Stomach (tissue), 9 donors: ENCODE measurements around the gene CPT1B. TPM values are rescaled to one million over a fixed set of nuclear protein-coding genes. Genes with fewer than 3 reads are reported as not detected.

Experiments
- DNase-seq, 2 donors: peaks; one replicate each; pipeline versions ENCODE4 v3.0.0 to v3.0.0-alpha.2; 2013 to 2019
- H3K27ac ChIP-seq, 5 donors: fragments of 200-600 bp in 4 of 5; sonication (generic) in 4 of 5; one replicate each; pipeline ENCODE4 v1.5.1; 2013 to 2019; ENCODE audit warnings: mild to moderate bottlenecking in 1 of 5, moderate library complexity in 1 of 5
- H3K27me3 ChIP-seq, 3 donors: fragments of 200-600 bp; sonication (generic); one replicate each; pipeline ENCODE4 v1.5.1; 2017 to 2019; ENCODE audit warnings: mixed run types in 1 of 3
- H3K36me3 ChIP-seq, 4 donors: fragments of 200-600 bp; sonication (generic); 1 replicate in 3 of 4; 2 replicates in 1 of 4; pipeline ENCODE4 v1.5.1; 2016 to 2019
- H3K4me1 ChIP-seq, 4 donors: fragments of 200-600 bp; sonication (generic); one replicate each; pipeline ENCODE4 v1.5.1; 2016 to 2019
- H3K4me3 ChIP-seq, 4 donors: fragments of 200-600 bp; sonication (generic) in 3 of 4; one replicate each; pipeline ENCODE4 v1.5.1; 2016 to 2019; ENCODE audit warnings: mild to moderate bottlenecking in 1 of 4
- H3K9me3 ChIP-seq, 4 donors: fragments of 200-600 bp; sonication (generic); one replicate each; pipeline ENCODE4 v1.5.1; 2016 to 2019
- CTCF ChIP-seq, 7 experiments: fragments of 450-650 bp in 4 of 7; fragments of 200-600 bp in 3 of 7; sonication (generic) in 3 of 7; IDR thresholded peaks; one replicate each; pipeline ENCODE4 v1.5.1; 2016 to 2019; ENCODE audit warnings: antibody characterized with exemption in 7 of 7, control low read depth in 2 of 7, mild to moderate bottlenecking in 1 of 7
- EP300 ChIP-seq: sonication (generic); formaldehyde crosslinking; IDR thresholded peaks from one replicate; pipeline ENCODE4 v1.6.1; 2017; ENCODE audit warnings: antibody characterized with exemption
- POLR2A ChIP-seq, 4 donors: fragments of 450-650 bp; IDR thresholded peaks; one replicate each; pipeline ENCODE4 v1.6.1; 2016; ENCODE audit warnings: antibody characterized with exemption in 4 of 4, control low read depth in 2 of 4, mild to moderate bottlenecking in 1 of 4, moderate library complexity in 1 of 4
- POLR2AphosphoS5 ChIP-seq, 3 donors: sonication (generic); formaldehyde crosslinking; IDR thresholded peaks; one replicate each; pipeline ENCODE4 v1.6.1; 2016; ENCODE audit warnings: antibody characterized with exemption in 3 of 3
- WGBS, 5 donors: extraction: QIAGEN DNeasy Blood & Tissue Kit in 3 of 5; methylation state at CpG; one replicate each; pipeline versions ENCODE4 v1.1.5 to v1.1.7; 2013 to 2018; 5-methylcytosine and 5-hydroxymethylcytosine counted together
- intact Hi-C: fragments of 100-400 bp; cut with DNase I; formaldehyde crosslinking; loops from one replicate; pipeline ENCODE4 v1.15.1; 2023; ENCODE audit warnings: low total_unique reads
- polyA plus RNA-seq, 3 donors: library from polyadenylated mRNA; stranded (reverse); fragments of 200-250 nt; gene quantifications; one replicate each; pipeline ENCODE4 v1.2.3, GENCODE V29; 2013
- total RNA-seq, 5 donors: library from RNA; depleted of rRNA; stranded (reverse); fragments of >200 nt; gene quantifications; one replicate each; pipeline versions ENCODE4 v1.1.0 to v1.2.3, GENCODE V29; 2014 to 2016
- donor health status: healthy with polysubstance abuse.
- donor health status: Bipolar disorder and iron deficiency.
- donor health status: healthy.

CPT1B gene
- total and polyA plus RNA-seq, 8 donors, result 6.6 to 164 (median 21.0) TPM

GRCh38 chr22:50625568-50626313 is 47.5 kb upstream of the CPT1B start:
- Histone ChIP-seq H3K27me3 (peaks cover 0 to 7% (median 0%) of the 10 kb centered on the region in 3 donors), H3K4me1 (peaks cover 38 to 54% (median 52%) of the 10 kb centered on the region in 4 donors), H3K9me3 (no peaks in the 10 kb centered on the region), H3K36me3 (peaks cover 8 to 22% (median 18%) of the 10 kb centered on the region in 4 donors), H3K27ac (no peak overlapping the region), H3K4me3 (no peak overlapping the region)
- TF ChIP-seq CTCF (IDR thresholded peaks at IDR 0.05), result no peak
- TF ChIP-seq EP300, result no peak
- no peak for TF ChIP-seq POLR2AphosphoS5 (IDR thresholded peaks at IDR 0.05)
- no peak for TF ChIP-seq POLR2A (IDR thresholded peaks at IDR 0.05)
- peak in 1 of 2 donors; percentile 21 for DNase-seq
- 84 to 92% (median 89%) methylated on average over 16 to 27 of the region's 27 CpGs for whole genome bisulfite sequencing, 5 donors
- intact Hi-C loops, result no loop called here

GRCh38 chr22:50625131-50625567 is 46.9 kb upstream of the CPT1B start:
- TF ChIP-seq CTCF (IDR thresholded peaks at IDR 0.05) (no peak), POLR2A (IDR thresholded peaks at IDR 0.05) (no peak), POLR2AphosphoS5 (IDR thresholded peaks at IDR 0.05) (no peak), EP300 (no peak)
- 78 to 85% (median 79%) methylated on average over 11 to 14 of the region's 14 CpGs for WGBS, 5 donors
- H3K27ac ChIP-seq, result no peak overlapping the region
- peaks cover 8 to 22% (median 18%) of the 10 kb centered on the region in 4 donors for H3K36me3 ChIP-seq
- H3K27me3 ChIP-seq, result peaks cover 0 to 10% (median 0%) of the 10 kb centered on the region in 3 donors
- H3K4me1 ChIP-seq, result peaks cover 44 to 60% (median 58%) of the 10 kb centered on the region in 4 donors
- intact Hi-C loops, result no loop called here
- no peak overlapping the region for H3K4me3 ChIP-seq
- no peak for DNase-seq
- no peaks in the 10 kb centered on the region for H3K9me3 ChIP-seq

GRCh38 chr22:50624347-50625130 is 46.3 kb upstream of the CPT1B start:
- no peak overlapping the region for H3K4me3 ChIP-seq
- H3K27me3 ChIP-seq, result peaks cover 0 to 16% (median 0%) of the 10 kb centered on the region in 3 donors
- H3K9me3 ChIP-seq, result no peaks in the 10 kb centered on the region
- H3K27ac ChIP-seq, result no peak overlapping the region
- TF ChIP-seq POLR2AphosphoS5 (IDR thresholded peaks at IDR 0.05) (no peak), CTCF (IDR thresholded peaks at IDR 0.05) (no peak), EP300 (no peak), POLR2A (IDR thresholded peaks at IDR 0.05) (no peak)
- whole genome bisulfite sequencing, 5 donors, result 77 to 83% (median 79%) methylated on average over 16 of the region's 16 CpGs
- DNase-seq, result no peak
- intact Hi-C loops, result no loop called here
- H3K4me1 ChIP-seq, result peaks cover 47 to 63% (median 62%) of the 10 kb centered on the region in 4 donors
- peaks cover 8 to 22% (median 18%) of the 10 kb centered on the region in 4 donors for H3K36me3 ChIP-seq

- H3K4me1 ChIP-seq, result peaks cover 41 to 54% (median 53%) of the 10 kb centered on the region in 4 donors
- TF ChIP-seq POLR2A (IDR thresholded peaks at IDR 0.05), result no peak
- TF ChIP-seq EP300, result no peak
- TF ChIP-seq CTCF (IDR thresholded peaks at IDR 0.05), result peak in 1 of 7 experiments; percentile 24
- peak; percentile 28 to 81 (median 74) for TF ChIP-seq POLR2AphosphoS5 (IDR thresholded peaks at IDR 0.05)
- intact Hi-C loops, result no loop called here
- peaks cover 0 to 23% (median 0%) of the 10 kb centered on the region in 3 donors for H3K27me3 ChIP-seq
- WGBS, 5 donors, result 29 to 56% (median 47%) methylated on average over 15 to 16 of the region's 16 CpGs
- peak; percentile 73 to 92 for DNase-seq
- no peaks in the 10 kb centered on the region for H3K9me3 ChIP-seq
- H3K4me3 ChIP-seq, result peak overlapping the region in 1 of 4 donors; percentile 42
- peak overlapping the region; percentile 75 to 94 (median 85) for H3K27ac ChIP-seq
- H3K36me3 ChIP-seq, result peaks cover 8 to 22% (median 18%) of the 10 kb centered on the region in 4 donors
Observed at GRCh38 chr22:50622723-50623327, 44.6 kb upstream of the CPT1B start.
